ENCODE measurements around the gene SCARF2.
A peak's percentile ranks its signal among the peaks of the same experiment; 100 is the strongest.

The SCARF2 gene

DNA sequence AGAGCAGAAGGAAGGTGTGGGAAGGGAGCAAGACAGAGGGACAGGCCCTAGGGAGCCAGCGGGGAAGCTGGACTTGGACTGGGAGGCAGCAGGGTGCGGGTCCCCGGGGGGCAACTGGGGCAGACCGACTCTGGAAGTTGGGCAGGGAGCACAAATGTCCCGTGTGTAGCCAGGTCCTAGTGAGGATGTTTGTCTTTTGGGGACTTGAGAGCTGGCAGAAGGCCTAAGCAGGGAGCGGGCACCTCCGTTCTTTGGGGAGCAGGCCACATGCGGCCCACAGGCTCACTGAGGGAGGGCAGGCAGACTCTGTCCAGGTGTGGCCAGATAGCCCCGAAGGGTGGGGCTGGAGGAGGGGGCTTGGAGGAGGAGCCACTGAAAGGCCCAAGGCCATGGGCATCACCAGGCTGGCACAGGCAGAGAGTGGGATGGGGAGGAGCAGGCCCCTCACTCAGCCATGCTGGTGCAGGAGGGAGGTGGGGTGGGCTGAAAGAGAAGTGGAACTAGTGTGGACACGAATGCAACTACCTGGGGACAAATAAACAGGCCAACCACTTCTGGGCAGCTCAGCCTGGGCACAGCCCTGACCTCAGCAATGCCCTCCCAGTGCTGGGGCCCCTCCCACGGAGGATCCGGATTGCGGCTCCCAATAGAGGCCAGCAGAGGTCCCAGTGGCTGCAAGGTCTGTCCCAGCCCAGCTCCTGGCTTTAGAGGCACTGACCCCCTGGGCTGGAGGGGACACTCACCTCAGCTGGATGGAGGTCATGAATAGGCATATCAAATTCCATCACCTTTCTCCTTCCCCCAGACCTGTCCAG is 1.3 kb upstream of the SCARF2 start:
- TF ChIP-seq, protein P1, sequence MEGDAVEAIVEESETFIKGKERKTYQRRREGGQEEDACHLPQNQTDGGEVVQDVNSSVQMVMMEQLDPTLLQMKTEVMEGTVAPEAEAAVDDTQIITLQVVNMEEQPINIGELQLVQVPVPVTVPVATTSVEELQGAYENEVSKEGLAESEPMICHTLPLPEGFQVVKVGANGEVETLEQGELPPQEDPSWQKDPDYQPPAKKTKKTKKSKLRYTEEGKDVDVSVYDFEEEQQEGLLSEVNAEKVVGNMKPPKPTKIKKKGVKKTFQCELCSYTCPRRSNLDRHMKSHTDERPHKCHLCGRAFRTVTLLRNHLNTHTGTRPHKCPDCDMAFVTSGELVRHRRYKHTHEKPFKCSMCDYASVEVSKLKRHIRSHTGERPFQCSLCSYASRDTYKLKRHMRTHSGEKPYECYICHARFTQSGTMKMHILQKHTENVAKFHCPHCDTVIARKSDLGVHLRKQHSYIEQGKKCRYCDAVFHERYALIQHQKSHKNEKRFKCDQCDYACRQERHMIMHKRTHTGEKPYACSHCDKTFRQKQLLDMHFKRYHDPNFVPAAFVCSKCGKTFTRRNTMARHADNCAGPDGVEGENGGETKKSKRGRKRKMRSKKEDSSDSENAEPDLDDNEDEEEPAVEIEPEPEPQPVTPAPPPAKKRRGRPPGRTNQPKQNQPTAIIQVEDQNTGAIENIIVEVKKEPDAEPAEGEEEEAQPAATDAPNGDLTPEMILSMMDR (IDR thresholded peaks at IDR 0.05; ENCODE audit: insufficient read depth, low read length, missing control alignments), result peak; percentile 41
- peak overlapping the region; percentile 98 for H3K4me3 ChIP-seq (ENCODE audit: low read depth, low read length)
- ChIA-PET CTCF (interaction anchor here (0.9 to 1.5 kb wide), 5 partner anchors 15 to 126 kb away, joined by 3 to 5 read pairs (median 3); no protein-coding TSS in a partner anchor), POLR2A (interaction anchor here (1.4 kb wide), 1 partner anchor 16 kb away, joined by 5 read pairs; no protein-coding TSS in a partner anchor)
- DNase-seq (ENCODE audit: low read depth, low spot score), result no peak

DNA sequence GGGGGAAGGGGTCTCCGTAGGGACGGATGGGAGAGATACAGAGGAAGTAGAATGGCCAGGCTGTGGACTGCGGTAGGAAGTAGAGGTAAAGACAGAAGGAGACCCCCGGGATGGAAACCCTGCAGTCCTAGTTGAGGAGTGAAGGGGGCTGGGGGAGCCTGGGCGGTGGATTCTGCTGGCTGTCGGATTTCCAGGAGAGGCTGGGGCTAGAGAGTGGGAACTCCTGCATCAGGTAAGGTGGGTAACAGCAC is 727 bp upstream of the SCARF2 start:
- TF ChIP-seq, protein P1 (IDR thresholded peaks at IDR 0.05; ENCODE audit: insufficient read depth, low read length, missing control alignments), result no peak
- peak overlapping the region; percentile 98 for H3K4me3 ChIP-seq (ENCODE audit: low read depth, low read length)
- DNase-seq (ENCODE audit: low read depth, low spot score), result no peak
- ChIA-PET CTCF (interaction anchor here (0.9 to 1.5 kb wide), 5 partner anchors 16 to 127 kb away, joined by 3 to 5 read pairs (median 3); no protein-coding TSS in a partner anchor), POLR2A (interaction anchor here (1.4 kb wide), 1 partner anchor 16 kb away, joined by 5 read pairs; no protein-coding TSS in a partner anchor)

DNA sequence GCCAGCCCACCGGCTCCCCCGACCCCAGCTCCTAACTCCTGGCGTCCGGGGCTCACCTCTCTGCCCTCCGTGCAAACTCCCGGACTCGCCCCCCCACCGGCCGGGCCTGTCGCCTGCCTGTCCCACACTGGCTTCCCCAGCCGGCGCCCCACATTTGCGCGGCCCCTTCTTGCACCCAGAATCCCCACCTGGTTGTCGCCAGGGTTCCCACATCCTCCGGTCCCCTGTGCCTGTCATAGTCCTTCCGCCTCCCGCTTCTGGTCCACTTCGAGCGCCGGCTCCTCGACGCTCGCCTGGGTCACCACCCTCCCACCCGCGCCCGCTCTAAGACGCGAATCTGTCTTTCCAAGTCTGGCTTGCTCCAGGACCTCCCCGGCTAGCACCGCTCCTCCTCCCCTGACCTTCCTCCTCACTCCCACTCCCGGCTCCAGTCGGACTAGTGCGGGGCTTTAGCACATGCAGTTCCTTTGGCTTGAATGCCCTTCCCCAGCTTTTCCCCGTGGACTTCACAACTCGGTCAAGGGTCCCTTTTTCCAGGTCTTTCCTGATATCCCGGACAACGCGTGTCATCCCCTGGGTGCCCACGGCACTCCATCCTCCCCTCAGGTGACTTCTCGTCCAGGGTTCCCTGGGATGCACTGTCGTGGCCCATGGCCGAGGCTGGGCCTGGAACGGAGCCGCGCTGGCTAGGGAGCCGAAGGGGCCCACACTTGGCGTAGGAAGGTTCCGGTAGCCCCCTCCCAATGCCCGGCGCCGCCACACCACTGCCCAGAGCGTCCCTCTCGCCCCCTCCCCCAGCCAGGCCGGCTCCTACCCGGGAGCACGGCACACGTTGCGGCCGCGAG is 635 bp downstream of the SCARF2 start:
- CTCF ChIA-PET, result interaction anchor here (1.2 to 3.8 kb wide), 3 partner anchors 14 to 20 kb away, joined by 3 to 34 read pairs (median 4); no protein-coding TSS in a partner anchor
- TF ChIP-seq, protein P1 (IDR thresholded peaks at IDR 0.05; ENCODE audit: insufficient read depth, low read length, missing control alignments), result no peak
- no peak for DNase-seq (ENCODE audit: low read depth, low spot score)
- peak overlapping the region; percentile 98 for H3K4me3 ChIP-seq (ENCODE audit: low read depth, low read length)
- POLR2A ChIA-PET, result interaction anchor here (0.8 to 1.7 kb wide), 2 partner anchors 13 to 132 kb away, joined by 3 to 4 read pairs; no protein-coding TSS in a partner anchor

DNA sequence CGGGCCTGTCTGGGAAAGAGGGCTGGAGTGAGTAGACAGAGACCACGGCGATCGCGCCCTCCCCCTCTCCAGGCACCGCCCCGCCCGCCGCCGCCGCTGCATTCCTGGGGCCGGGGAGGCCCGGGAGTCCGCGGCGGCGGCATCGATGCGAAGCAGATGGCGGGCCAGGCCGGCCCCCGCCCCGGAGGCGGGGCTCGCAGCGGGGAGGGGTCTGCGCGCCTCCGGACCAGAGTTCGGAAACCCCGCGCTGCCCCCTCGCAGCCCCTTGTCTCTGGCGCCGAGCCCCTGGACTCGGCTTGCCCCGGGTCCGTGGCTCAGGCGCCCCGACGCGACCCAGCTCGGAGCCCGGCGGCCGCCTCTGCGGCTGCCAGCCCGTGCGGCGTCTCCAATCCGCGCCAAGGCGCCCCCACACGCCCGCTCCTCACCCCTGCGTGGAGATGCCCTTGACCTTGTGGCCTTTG is 1.3 kb downstream of the SCARF2 start:
- TF ChIP-seq, protein P1 (IDR thresholded peaks at IDR 0.05; ENCODE audit: insufficient read depth, low read length, missing control alignments), result no peak
- ChIA-PET CTCF (interaction anchor here (1.2 to 3.8 kb wide), 3 partner anchors 14 to 20 kb away, joined by 3 to 34 read pairs (median 4); no protein-coding TSS in a partner anchor), POLR2A (interaction anchor here (0.8 to 1.7 kb wide), 2 partner anchors 13 to 132 kb away, joined by 3 to 4 read pairs; no protein-coding TSS in a partner anchor)
- no peak for DNase-seq (ENCODE audit: low read depth, low spot score)
- H3K4me3 ChIP-seq (ENCODE audit: low read depth, low read length), result peak overlapping the region; percentile 98

DNA sequence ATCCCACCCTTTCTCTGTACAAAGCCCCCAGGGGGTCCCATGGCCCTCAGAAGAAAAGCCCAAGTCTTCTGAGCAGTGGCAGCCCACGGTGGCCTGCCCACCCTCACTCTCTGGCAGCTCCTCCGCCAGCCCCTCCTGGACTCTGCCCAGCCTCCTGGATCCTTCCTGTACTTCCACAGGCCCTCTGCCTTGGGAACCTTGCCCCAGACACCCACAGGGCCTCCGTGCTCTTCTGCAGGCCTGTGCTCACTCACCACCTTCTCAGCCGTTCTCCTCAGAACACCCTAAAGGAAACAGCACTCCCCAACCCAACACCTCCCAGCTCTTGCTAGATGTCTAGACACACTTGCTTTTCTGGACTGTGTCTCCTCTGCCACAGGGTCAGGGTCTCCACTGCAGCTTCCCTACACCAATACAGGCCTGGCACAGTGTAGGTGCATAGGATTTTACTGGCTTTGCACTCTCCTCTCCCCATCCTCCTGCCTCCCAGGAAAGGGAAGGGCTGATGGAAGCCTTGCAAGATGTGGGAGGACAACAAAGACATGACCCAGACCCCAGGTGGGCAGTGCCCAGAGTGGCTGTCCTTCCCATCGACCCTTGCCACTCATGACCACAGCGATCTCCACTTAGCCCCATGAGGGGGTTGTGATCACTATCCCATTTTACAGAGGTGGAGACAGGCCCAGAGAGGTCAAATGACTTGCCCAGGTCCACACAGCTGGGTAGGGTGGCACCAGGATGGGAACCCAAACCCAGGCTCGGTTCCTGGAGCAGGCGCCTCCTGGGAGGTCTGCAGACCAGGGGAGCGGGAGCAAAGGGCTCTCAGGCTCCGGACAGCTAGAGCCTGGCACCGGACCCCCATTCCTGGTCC is 2.0 kb downstream of the SCARF2 start:
- DNase-seq (ENCODE audit: low read depth, low spot score), result no peak
- ChIA-PET POLR2A (interaction anchor here (1.7 kb wide), 1 partner anchor 12 kb away, joined by 4 read pairs; no protein-coding TSS in a partner anchor), CTCF (interaction anchor here (1.1 to 3.8 kb wide), 6 partner anchors 13 to 132 kb away, joined by 3 to 34 read pairs (median 4); no protein-coding TSS in a partner anchor)
- TF ChIP-seq, protein P1 (IDR thresholded peaks at IDR 0.05; ENCODE audit: insufficient read depth, low read length, missing control alignments), result no peak
- peak overlapping the region; percentile 98 for H3K4me3 ChIP-seq (ENCODE audit: low read depth, low read length)
